HepG2 (cell line): ENCODE results near the gene DPH6.
"Not testable (repeated sequence)": the region's sequence is repeated elsewhere in the genome, so short reads cannot be mapped to it uniquely, and the experiment has no call there.

Experiments
- BCL6 ChIP-seq: IDR thresholded peaks from 2 replicates; pipeline ENCODE4 v1.6.1; 2016; ENCODE audit warnings: missing genetic modification reagents, missing compliant biosample characterization
- CEBPB ChIP-seq: IDR thresholded peaks from 2 replicates; pipeline ENCODE4 v1.6.1; 2011; ENCODE audit warnings: low read depth, low read length, improper control_type of control experiment, borderline replicate concordance
- CTCF ChIP-seq: sonication (generic); formaldehyde crosslinking; IDR thresholded peaks from 2 replicates; pipeline ENCODE4 v1.5.0; 2020; ENCODE audit warnings: mild to moderate bottlenecking, missing genetic modification reagents, moderate library complexity
- KLF9 ChIP-seq: IDR thresholded peaks from 2 replicates; pipeline ENCODE4 v1.6.1; 2016; ENCODE audit warnings: low read depth
- MAFF ChIP-seq: IDR thresholded peaks from 2 replicates; pipeline ENCODE4 v1.6.1; 2011; ENCODE audit warnings: low read depth, low read length, improper control_type of control experiment
- MED8 ChIP-seq: sonication (generic); formaldehyde crosslinking; IDR thresholded peaks from 2 replicates; pipeline ENCODE4 v1.8.1; 2023; ENCODE audit warnings: mild to moderate bottlenecking, missing genetic modification reagents; ENCODE audit not compliant: insufficient replicate concordance
- NFE2L1 ChIP-seq: sonication (generic); formaldehyde crosslinking; IDR thresholded peaks from 2 replicates; pipeline ENCODE4 v1.4.0; 2020; ENCODE audit warnings: missing genetic modification reagents, mild to moderate bottlenecking, borderline replicate concordance
- NFE2L2 ChIP-seq: fragments of 150-350 bp; IDR thresholded peaks from 2 replicates; pipeline ENCODE4 v1.6.1; 2014; ENCODE audit warnings: low read length
- POLR2A ChIP-seq, 2 experiments: IDR thresholded peaks; 2 replicates each; pipeline ENCODE4 v1.6.1; 2011; ENCODE audit warnings: low read depth in 2 of 2, low read length in 2 of 2, mild to moderate bottlenecking in 1 of 2, moderate library complexity in 1 of 2; ENCODE audit not compliant: insufficient read depth in 1 of 2
- WIZ ChIP-seq: sonication (generic); formaldehyde crosslinking; IDR thresholded peaks from 2 replicates; pipeline ENCODE4 v1.5.1; 2020; ENCODE audit warnings: mild to moderate bottlenecking, missing genetic modification reagents
- ZFX ChIP-seq: sonication (generic); formaldehyde crosslinking; IDR thresholded peaks from 2 replicates; pipeline ENCODE4 v1.4.0; 2020; ENCODE audit warnings: mild to moderate bottlenecking, low read depth, missing genetic modification reagents, moderate library complexity
- ZNF253 ChIP-seq: sonication (generic); formaldehyde crosslinking; IDR thresholded peaks from 2 replicates; pipeline ENCODE4 v1.8.0; 2022; ENCODE audit warnings: mild to moderate bottlenecking, missing genetic modification reagents, borderline replicate concordance
- ZNF577 ChIP-seq: sonication (generic); formaldehyde crosslinking; IDR thresholded peaks from 2 replicates; pipeline ENCODE4 v1.4.0; 2020; ENCODE audit warnings: mild to moderate bottlenecking, low read depth, missing genetic modification reagents, borderline replicate concordance
- ZNF691 ChIP-seq: sonication (generic); formaldehyde crosslinking; IDR thresholded peaks from 2 replicates; pipeline ENCODE4 v1.4.0; 2020; ENCODE audit warnings: missing genetic modification reagents, low read depth, mild to moderate bottlenecking, borderline replicate concordance

GRCh38 chr15:35591987-35592386 is 46.0 kb upstream of the DPH6 start:
- not testable (repeated sequence) for TF ChIP-seq KLF9 (CRISPR knock-in tag); ZNF577 (CRISPR knock-in tag); ZFX (CRISPR knock-in tag); CTCF; ZNF253 (CRISPR knock-in tag); CEBPB; POLR2A (IDR thresholded peaks at IDR 0.05; ENCODE audit: insufficient read depth in 1 of 2, low read depth in 2 of 2, low read length in 2 of 2); MED8; ZNF691 (CRISPR knock-in tag); WIZ; NFE2L1 (CRISPR knock-in tag); NFE2L2; BCL6 (CRISPR knock-in tag); MAFF
